Upper lobe of left lung (tissue), 6 donors: ENCODE results near the gene PITPNM2. TPM values are rescaled to one million over a fixed set of nuclear protein-coding genes. Genes with fewer than 3 reads are reported as not detected.

Experiments
- ATAC-seq, 2 donors: fragments of 200-7000 bp; cut with Tn5 transposase; one replicate each; pipeline ENCODE4 v1.9.1; 2022; ENCODE audit warnings: mild to moderate bottlenecking in 2 of 2, moderate library complexity in 2 of 2; ENCODE audit not compliant: low FRiP score in 2 of 2
- DNase-seq, 2 donors: peaks; one replicate each; pipeline ENCODE4 v3.0.0-alpha.2; 2019 to 2020
- H3K27ac ChIP-seq, 4 donors: fragments of 200-600 bp; sonication (generic); one replicate each; pipeline ENCODE4 v1.5.1; 2016 to 2019
- H3K27me3 ChIP-seq, 4 donors: fragments of 200-600 bp; sonication (generic); one replicate each; pipeline ENCODE4 v1.5.1; 2017 to 2019
- H3K36me3 ChIP-seq, 4 donors: fragments of 200-600 bp; sonication (generic); one replicate each; pipeline ENCODE4 v1.5.1; 2016 to 2019
- H3K4me1 ChIP-seq, 4 donors: fragments of 200-600 bp; sonication (generic); one replicate each; pipeline ENCODE4 v1.5.1; 2018 to 2019
- H3K4me3 ChIP-seq, 4 donors: fragments of 200-600 bp; sonication (generic); one replicate each; pipeline ENCODE4 v1.5.1; 2017 to 2019; ENCODE audit warnings: mild to moderate bottlenecking in 2 of 4, moderate library complexity in 1 of 4
- H3K9me3 ChIP-seq, 4 donors: fragments of 200-600 bp; sonication (generic); one replicate each; pipeline ENCODE4 v1.5.1; 2018 to 2019
- EP300 ChIP-seq, 4 donors: sonication (generic); formaldehyde crosslinking; IDR thresholded peaks; one replicate each; pipeline ENCODE4 v1.5.1; 2017; ENCODE audit warnings: antibody characterized with exemption in 4 of 4, control low read depth in 2 of 4
- POLR2A ChIP-seq, 4 donors: fragments of 450-650 bp; IDR thresholded peaks; one replicate each; pipeline ENCODE4 v1.5.1; 2016 to 2017; ENCODE audit warnings: antibody characterized with exemption in 4 of 4, mild to moderate bottlenecking in 2 of 4
- POLR2AphosphoS5 ChIP-seq, 2 donors: sonication (generic); formaldehyde crosslinking; IDR thresholded peaks; one replicate each; pipeline ENCODE4 v1.5.1; 2017; ENCODE audit warnings: antibody characterized with exemption in 2 of 2
- WGBS, 2 donors: methylation state at CpG; one replicate each; pipeline ENCODE4 v1.1.5; 2017 to 2018; 5-methylcytosine and 5-hydroxymethylcytosine counted together
- total RNA-seq, 6 donors: library from RNA; depleted of rRNA in 4 of 6; stranded (reverse); fragments of >200 nt in 4 of 6; gene quantifications; one replicate each; pipeline versions ENCODE4 v1.1.0 to v1.2.1, GENCODE V29; 2016 to 2021
- TF ChIP-seq, protein P1 (sequence below), 6 experiments: fragments of 450-650 bp in 4 of 6; fragments of 200-600 bp in 2 of 6; sonication (generic) in 2 of 6; IDR thresholded peaks; one replicate each; pipeline ENCODE4 v1.5.1; 2016 to 2019; ENCODE audit warnings: antibody characterized with exemption in 6 of 6
- donor health status: DM: no; HTN: no; CAD: no; lungs with moderate emphysema.
- donor health status: DM: no; HTN: yes; CAD: no; lungs with severe emphysema.

PITPNM2 gene
- total RNA-seq, 6 donors from 2014 or later: 17.5 to 56.6 (median 29.4) TPM

DNA sequence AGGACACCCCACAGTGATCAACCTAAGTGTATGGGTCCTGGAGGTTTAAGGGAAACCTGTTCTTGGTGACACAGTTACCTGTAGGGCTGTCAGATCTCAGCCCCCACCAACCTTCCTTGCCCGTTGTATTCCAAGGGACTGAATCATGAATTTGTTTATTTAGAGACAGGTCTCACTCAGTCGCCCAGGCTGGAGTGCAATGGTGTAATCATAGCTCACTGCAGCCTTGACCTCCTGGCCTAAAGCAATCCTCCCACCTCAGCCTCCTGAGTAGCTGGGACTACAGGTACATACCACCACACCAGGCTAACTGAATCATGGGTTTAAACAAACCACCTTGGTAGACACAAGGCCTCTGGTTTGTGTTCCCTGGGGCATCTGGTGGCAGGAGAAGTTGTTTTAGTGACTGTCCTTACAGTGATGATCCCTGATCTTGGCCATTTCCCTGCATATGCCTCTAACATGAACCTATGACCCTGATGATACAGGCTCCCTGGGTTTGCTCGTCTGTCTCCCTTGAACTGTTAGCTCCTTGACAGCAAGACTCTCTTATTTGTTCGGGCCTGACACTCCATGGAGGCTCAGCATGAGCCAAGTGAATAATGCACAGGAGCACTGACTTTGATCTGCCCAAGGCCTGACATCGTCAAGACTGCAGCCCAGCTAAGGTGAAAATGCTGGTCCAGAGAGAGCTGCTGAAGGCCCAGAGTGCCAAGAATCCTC, 47.9 kb downstream of the PITPNM2 start:
- 52 to 66% methylated on average over 5 of the region's 5 CpGs for WGBS, 2 donors
- Histone ChIP-seq H3K27me3 (no peaks in the 10 kb centered on the region), H3K27ac (peak overlapping the region; percentile 33 to 84 (median 66)), H3K9me3 (no peaks in the 10 kb centered on the region), H3K4me1 (peaks cover 58 to 75% (median 65%) of the 10 kb centered on the region in 4 donors), H3K4me3 (peak overlapping the region in 1 of 4 donors; percentile 2), H3K36me3 (no peaks in the 10 kb centered on the region)
- TF ChIP-seq, protein P1, sequence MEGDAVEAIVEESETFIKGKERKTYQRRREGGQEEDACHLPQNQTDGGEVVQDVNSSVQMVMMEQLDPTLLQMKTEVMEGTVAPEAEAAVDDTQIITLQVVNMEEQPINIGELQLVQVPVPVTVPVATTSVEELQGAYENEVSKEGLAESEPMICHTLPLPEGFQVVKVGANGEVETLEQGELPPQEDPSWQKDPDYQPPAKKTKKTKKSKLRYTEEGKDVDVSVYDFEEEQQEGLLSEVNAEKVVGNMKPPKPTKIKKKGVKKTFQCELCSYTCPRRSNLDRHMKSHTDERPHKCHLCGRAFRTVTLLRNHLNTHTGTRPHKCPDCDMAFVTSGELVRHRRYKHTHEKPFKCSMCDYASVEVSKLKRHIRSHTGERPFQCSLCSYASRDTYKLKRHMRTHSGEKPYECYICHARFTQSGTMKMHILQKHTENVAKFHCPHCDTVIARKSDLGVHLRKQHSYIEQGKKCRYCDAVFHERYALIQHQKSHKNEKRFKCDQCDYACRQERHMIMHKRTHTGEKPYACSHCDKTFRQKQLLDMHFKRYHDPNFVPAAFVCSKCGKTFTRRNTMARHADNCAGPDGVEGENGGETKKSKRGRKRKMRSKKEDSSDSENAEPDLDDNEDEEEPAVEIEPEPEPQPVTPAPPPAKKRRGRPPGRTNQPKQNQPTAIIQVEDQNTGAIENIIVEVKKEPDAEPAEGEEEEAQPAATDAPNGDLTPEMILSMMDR (IDR thresholded peaks at IDR 0.05): no peak
- TF ChIP-seq POLR2AphosphoS5 (IDR thresholded peaks at IDR 0.05) (no peak), POLR2A (IDR thresholded peaks at IDR 0.05) (no peak), EP300 (IDR thresholded peaks at IDR 0.05) (no peak)
- peak in 1 of 2 donors; percentile 47 for DNase-seq
- no peak for ATAC-seq

DNA sequence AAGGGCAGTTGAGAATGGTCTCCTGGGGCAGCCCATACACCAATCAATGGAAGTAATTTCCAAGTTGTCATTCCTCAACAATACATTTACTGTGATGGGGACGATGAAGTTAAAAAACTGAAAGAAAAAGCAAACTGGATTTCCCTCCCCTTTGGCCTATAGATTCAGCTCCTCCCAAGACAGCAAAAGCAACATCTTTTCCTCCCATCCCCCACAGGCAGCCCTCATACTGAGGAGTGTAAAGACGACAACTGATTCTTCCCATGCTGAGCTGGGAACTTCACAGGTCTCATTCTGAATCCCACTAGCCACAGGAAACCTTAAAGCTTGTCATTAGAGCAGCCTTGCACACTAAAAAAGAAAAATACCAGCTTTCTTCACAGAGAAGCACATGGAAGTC, 48.5 kb downstream of the PITPNM2 start:
- H3K4me3 ChIP-seq: peak overlapping the region in 1 of 4 donors; percentile 2
- TF ChIP-seq EP300 (IDR thresholded peaks at IDR 0.05) (no peak), POLR2AphosphoS5 (IDR thresholded peaks at IDR 0.05) (no peak), POLR2A (IDR thresholded peaks at IDR 0.05) (no peak)
- TF ChIP-seq, protein P1 (IDR thresholded peaks at IDR 0.05): no peak
- 74 to 77% methylated on average over 2 of the region's 2 CpGs for WGBS, 2 donors
- peak overlapping the region in 3 of 4 donors; percentile 51 to 84 (median 81) for H3K27ac ChIP-seq
- DNase-seq: no peak
- H3K36me3 ChIP-seq: no peaks in the 10 kb centered on the region
- ATAC-seq: no peak
- no peaks in the 10 kb centered on the region for H3K27me3 ChIP-seq
- peaks cover 53 to 75% (median 65%) of the 10 kb centered on the region in 4 donors for H3K4me1 ChIP-seq
- H3K9me3 ChIP-seq: no peaks in the 10 kb centered on the region

DNA sequence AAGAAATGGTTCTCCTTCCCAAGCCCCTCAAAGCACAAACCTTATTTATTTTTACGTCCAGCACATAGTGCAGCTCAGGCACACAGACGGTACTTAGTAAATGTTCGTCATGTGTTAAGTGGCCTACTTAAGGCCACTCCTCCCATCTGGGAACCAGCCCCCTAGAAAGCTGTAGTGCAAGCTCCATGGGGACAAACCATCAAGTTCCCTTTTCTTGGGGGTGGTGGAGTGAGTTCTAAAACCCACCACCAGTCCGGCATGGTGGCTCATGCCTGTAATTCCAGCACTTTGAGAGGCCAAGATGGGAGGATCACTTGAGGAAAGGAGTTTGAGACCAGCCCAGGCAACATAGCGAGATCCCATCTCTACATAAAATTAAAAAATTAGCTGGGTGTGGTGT, 49.4 kb downstream of the PITPNM2 start:
- DNase-seq (peak in 1 of 2 donors; percentile 48), ATAC-seq (no peak)
- Histone ChIP-seq H3K4me1 (peaks cover 51 to 69% (median 65%) of the 10 kb centered on the region in 4 donors), H3K36me3 (no peaks in the 10 kb centered on the region), H3K9me3 (no peaks in the 10 kb centered on the region), H3K27me3 (no peaks in the 10 kb centered on the region), H3K27ac (peak overlapping the region in 3 of 4 donors; percentile 63 to 84 (median 81)), H3K4me3 (no peak overlapping the region)
- WGBS, 2 donors: 62 to 68% methylated on average over 5 of the region's 5 CpGs
- TF ChIP-seq, protein P1 (IDR thresholded peaks at IDR 0.05): no peak
- TF ChIP-seq POLR2A (IDR thresholded peaks at IDR 0.05): no peak
- TF ChIP-seq EP300 (IDR thresholded peaks at IDR 0.05): no peak
- no peak for TF ChIP-seq POLR2AphosphoS5 (IDR thresholded peaks at IDR 0.05)

Other genes starting within 250 kb of the PITPNM2 start
- gene ABCB9, start 184.6 kb downstream of the PITPNM2 start, total RNA-seq: 1 to 10 TPM; 2.1 to 9.9 (median 4.3) TPM
- gene OGFOD2, start 175.8 kb downstream of the PITPNM2 start, total RNA-seq: 10 to 100 TPM in 5 of 6 donors, 1 to 10 TPM in 1; 8.1 to 44.0 (median 17.6) TPM
- 100 to 1,000 TPM; 163 to 248 (median 187) TPM for gene ARL6IP4, start 170.4 kb downstream of the PITPNM2 start, total RNA-seq
- 10 to 100 TPM; 12.6 to 82.8 (median 17.6) TPM for gene MPHOSPH9, start 82.1 kb upstream of the PITPNM2 start, total RNA-seq
- gene MTRFR, start 82.3 kb upstream of the PITPNM2 start, total RNA-seq: 10 to 100 TPM in 4 of 6 donors, 1 to 10 TPM in 2; 9.4 to 27.4 (median 13.6) TPM
- gene CDK2AP1, start 120.8 kb upstream of the PITPNM2 start, total RNA-seq: 100 to 1,000 TPM in 1 of 6 donors, 10 to 100 TPM in 5; 29.3 to 122 (median 75.4) TPM
- 10 to 100 TPM in 5 of 6 donors, 1 to 10 TPM in 1; 7.5 to 25.2 (median 20.3) TPM for gene SBNO1, start 213.8 kb upstream of the PITPNM2 start, total RNA-seq
- 10 to 100 TPM; 35.1 to 50.2 (median 43.8) TPM for gene KMT5A, start 233.0 kb upstream of the PITPNM2 start, total RNA-seq